ENCODE results near the gene DOCK8. TPM values are rescaled to one million over a fixed set of nuclear protein-coding genes. Genes with fewer than 3 reads are reported as not detected.

Gene DOCK8
- total and polyA plus RNA-seq, 2 of the 13 experiments (the other 11 are each of a cell fraction or from before 2014, with no cell fraction given) = 0.28 to 0.38 TPM

- TF ChIP-seq ZNF367 (CRISPR knock-in tag; IDR thresholded peaks at IDR 0.05; ENCODE audit: borderline replicate concordance) (0 out of 2 replicates have a peak, but pooled peaks have one; percentile 26), ZNF552 (CRISPR knock-in tag; IDR thresholded peaks at IDR 0.05; ENCODE audit: borderline replicate concordance) (peak; percentile 95), DMAP1 (CRISPR knock-in tag; IDR thresholded peaks at IDR 0.05) (0 out of 2 replicates have a peak, but pooled peaks have one; percentile 28), PHF21A (CRISPR knock-in tag; IDR thresholded peaks at IDR 0.05) (0 out of 2 replicates have a peak, but pooled peaks have one; percentile 30), NFIB (CRISPR knock-in tag; IDR thresholded peaks at IDR 0.05; ENCODE audit: borderline replicate concordance) (no peak), HMGA1 (CRISPR knock-in tag; conservative IDR thresholded peaks at IDR 0.05) (no peak), RARA (CRISPR knock-in tag; IDR thresholded peaks at IDR 0.05) (0 out of 2 replicates have a peak, but pooled peaks have one; percentile 18), GABPB1 (CRISPR knock-in tag; IDR thresholded peaks at IDR 0.05) (peak; percentile 43; the same call in 1 of the 2 replicates), HIVEP1 (CRISPR knock-in tag; IDR thresholded peaks at IDR 0.05) (peak; percentile 83), FOXC1 (CRISPR knock-in tag; IDR thresholded peaks at IDR 0.05; ENCODE audit: borderline replicate concordance) (peak; percentile 97), ZNF788 (CRISPR knock-in tag; IDR thresholded peaks at IDR 0.05; ENCODE audit: borderline replicate concordance) (no peak), SALL1 (CRISPR knock-in tag; IDR thresholded peaks at IDR 0.05) (peak; percentile 89), ZNF317 (CRISPR knock-in tag; IDR thresholded peaks at IDR 0.05) (peak; percentile 68; the same call in 1 of the 2 replicates), ZKSCAN1 (IDR thresholded peaks at IDR 0.05; ENCODE audit: low read length) (no peak)
- TF ChIP-seq, protein P1, sequence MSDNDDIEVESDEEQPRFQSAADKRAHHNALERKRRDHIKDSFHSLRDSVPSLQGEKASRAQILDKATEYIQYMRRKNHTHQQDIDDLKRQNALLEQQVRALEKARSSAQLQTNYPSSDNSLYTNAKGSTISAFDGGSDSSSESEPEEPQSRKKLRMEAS (IDR thresholded peaks at IDR 0.05) = peak; percentile 89
Measured at GRCh38 chr9:503881-504852, 289.5 kb downstream of the DOCK8 start, which contains the start of gene KANK1 (continued).
